Dermis blood vessel endothelial cell (primary cell): Measurements from ENCODE around the gene CANX. TPM values are rescaled to one million over a fixed set of nuclear protein-coding genes. Genes with fewer than 3 reads are reported as not detected.
"Not testable (repeated sequence)": the region's sequence is repeated elsewhere in the genome, so short reads cannot be mapped to it uniquely, and the experiment has no call there.

Source experiments
- DNase-seq: peaks from one replicate; pipeline ENCODE4 v3.0.0; 2010
- total RNA-seq: library from RNA; depleted of rRNA; stranded (reverse); fragments of >200 nt; gene quantifications from 2 replicates; pipeline ENCODE4 v1.2.3, GENCODE V29; 2014

Gene CANX
- total RNA-seq, 1 donor from 2014 or later = 796 TPM

GRCh38 chr5:179699616-179700237 lies 960 bp downstream of the CANX start:
- peak; percentile 71 for DNase-seq

GRCh38 chr5:179700401-179700918 lies 1.7 kb downstream of the CANX start:
- peak; percentile 12 for DNase-seq

- DNase-seq = no peak
Observed at GRCh38 chr5:179716286-179716685, 17.5 kb downstream of the CANX start.

GRCh38 chr5:179720222-179720621 lies 21.5 kb downstream of the CANX start:
- no peak for DNase-seq

GRCh38 chr5:179724163-179724562 lies 25.4 kb downstream of the CANX start:
- DNase-seq = no peak

- DNase-seq = no peak
Observed at GRCh38 chr5:179727106-179727505, 28.3 kb downstream of the CANX start.

GRCh38 chr5:179729303-179729702 lies 30.5 kb downstream of the CANX start:
- DNase-seq = no peak

- DNase-seq = no peak
Observed at GRCh38 chr5:179729727-179730126, 31.0 kb downstream of the CANX start.

- DNase-seq = no peak
Observed at GRCh38 chr5:179730356-179730755, 31.6 kb downstream of the CANX start.

GRCh38 chr5:179730852-179731251 lies 32.1 kb downstream of the CANX start:
- DNase-seq = no peak

GRCh38 chr5:179731791-179732411 lies 33.1 kb downstream of the CANX start:
- DNase-seq = peak; percentile 72

- DNase-seq = peak; percentile 100
Observed at GRCh38 chr5:179732412-179732917, 33.7 kb downstream of the CANX start, which contains the start of gene MAML1. MAML1 (plus strand) TSS chr5:179732822; CDS start chr5:179733113, 291 bp downstream.

- DNase-seq = peak; percentile 56
Observed at GRCh38 chr5:179732918-179733771, 34.4 kb downstream of the CANX start.

- no peak for DNase-seq
Observed at GRCh38 chr5:179733772-179734126, 35.0 kb downstream of the CANX start.

GRCh38 chr5:179734536-179735164 lies 35.9 kb downstream of the CANX start:
- no peak for DNase-seq

GRCh38 chr5:179738742-179739141 lies 40.0 kb downstream of the CANX start:
- no peak for DNase-seq

- not testable (repeated sequence) for DNase-seq
Observed at GRCh38 chr5:179744106-179744505, 45.3 kb downstream of the CANX start.

- DNase-seq = no peak
Observed at GRCh38 chr5:179746872-179747271, 48.1 kb downstream of the CANX start.

- no peak for DNase-seq
Observed at GRCh38 chr5:179747811-179748210, 49.0 kb downstream of the CANX start.

GRCh38 chr5:179749857-179750508 lies 51.2 kb downstream of the CANX start:
- DNase-seq = no peak

- DNase-seq = no peak
Observed at GRCh38 chr5:179753971-179754370, 55.2 kb downstream of the CANX start.

GRCh38 chr5:179755022-179755421 lies 56.3 kb downstream of the CANX start:
- DNase-seq = peak; percentile 44
